NCI-H2029 treated with DMSO at 0.1 percent for 48 hours (cell line): ENCODE measurements around the gene TDRD9.

Experiments used
- DNase-seq: peaks from one replicate; lab custom pipeline; 2025; lab: John Stamatoyannopoulos, UW

Gene TDRD9

DNA sequence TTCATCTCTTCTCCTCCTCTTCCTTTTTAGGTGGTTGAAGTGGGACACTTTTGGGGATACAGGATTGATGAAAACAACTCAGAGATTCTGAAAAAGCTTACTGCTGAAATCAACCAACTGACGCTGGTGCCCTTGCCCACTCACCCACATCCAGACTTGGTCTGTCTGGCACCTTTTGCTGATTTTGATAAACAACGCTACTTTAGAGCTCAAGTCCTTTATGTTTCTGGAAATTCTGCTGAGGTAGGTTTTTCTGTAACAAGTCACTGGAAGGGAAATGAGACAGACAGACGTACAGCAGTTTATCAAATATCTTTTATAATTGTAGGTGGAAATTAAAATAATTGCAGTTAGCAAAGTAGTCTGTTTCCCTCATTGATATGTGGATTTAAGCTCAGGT is 97.3 kb downstream of the TDRD9 start:
- DNase-seq: no peak

DNA sequence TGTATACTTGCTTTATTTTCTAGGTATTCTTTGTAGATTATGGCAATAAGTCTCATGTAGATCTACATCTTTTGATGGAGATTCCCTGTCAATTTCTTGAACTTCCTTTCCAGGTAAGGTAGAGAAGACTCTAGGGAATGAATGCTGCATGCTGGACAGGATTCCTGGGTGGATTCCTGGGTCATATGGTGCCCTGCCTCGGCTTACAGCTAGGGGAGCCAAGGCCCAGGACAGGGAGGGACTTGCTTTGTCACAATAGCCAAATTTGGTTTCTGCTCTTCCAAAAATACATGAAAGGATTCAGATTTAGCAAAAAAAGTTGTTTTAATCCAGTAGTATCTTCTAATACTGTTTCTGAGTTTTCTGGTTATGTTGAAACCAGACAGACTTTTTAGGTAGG is 97.8 kb downstream of the TDRD9 start:
- no peak for DNase-seq

DNA sequence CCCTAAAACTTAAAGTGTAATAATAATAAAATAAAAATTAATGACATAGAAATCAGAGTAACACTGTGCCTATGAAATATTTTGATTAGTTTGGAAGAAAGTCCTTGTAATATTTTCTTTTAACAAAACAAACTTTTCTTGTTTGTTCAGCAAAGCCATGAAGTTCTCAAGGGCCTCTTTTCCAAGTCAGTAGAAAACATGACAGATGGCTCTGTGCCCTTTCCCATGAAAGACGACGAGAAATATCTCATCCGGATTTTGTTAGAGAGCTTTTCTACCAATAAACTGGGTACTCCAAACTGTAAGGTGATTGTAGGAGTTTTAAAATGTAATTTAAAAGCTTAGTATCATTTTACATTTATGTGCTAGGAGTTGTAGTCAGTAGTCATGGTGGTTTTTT is 102.7 kb downstream of the TDRD9 start:
- DNase-seq: no peak

DNA sequence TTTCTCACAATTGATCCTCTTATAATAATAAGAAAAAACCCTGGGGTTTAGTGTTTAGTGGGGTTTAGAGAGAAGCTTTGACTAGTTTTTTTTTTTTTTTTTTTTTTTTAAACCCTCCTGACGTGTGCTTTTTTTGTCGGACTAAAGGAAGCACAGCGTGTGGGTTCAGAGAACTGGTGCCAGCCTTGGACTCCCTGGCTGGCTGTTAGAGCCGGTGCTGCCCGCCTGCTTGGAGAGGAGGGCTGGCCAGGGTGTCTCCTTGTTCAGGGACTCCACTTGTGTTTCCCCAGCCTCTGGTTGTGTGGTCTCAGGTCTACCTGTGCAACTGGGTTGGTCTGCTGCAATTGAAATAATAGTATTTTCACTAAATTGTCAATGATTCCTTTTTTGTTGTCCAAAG is 103.1 kb downstream of the TDRD9 start:
- no peak for DNase-seq

DNA sequence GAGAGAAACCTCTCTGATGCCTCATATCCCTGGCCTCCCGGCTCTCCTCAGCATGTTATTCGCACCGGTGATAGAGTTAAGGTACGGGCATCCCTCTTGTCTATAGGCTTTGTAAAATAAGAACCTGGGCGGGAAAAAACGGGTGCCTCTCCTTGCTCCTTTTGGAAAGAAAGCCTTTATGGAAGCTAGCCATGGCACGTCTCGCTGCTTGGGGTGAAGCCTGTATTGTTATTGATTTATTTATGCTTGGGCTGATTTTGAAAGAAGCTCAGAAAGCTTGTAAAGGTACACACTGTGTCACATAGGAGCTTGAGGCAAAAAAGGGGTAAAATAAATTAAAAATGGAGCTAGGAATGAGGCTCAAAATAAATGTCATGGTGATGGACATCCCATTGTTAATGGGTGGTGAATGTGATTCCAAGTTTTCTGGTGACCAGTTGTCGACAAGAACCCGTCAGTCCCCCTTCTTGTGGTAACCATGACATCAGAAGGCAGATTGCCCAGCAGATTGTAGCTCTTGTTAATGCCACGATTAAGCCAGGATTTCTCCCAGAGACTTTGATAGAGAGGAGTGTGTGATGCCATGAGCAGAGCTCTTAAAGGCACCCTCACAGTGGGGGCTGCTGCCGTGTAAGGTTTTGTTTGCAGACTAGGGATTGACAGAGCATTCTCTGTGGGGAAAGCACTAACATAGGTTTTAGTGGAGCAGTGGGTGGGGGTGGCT is 106.9 kb downstream of the TDRD9 start:
- DNase-seq: no peak

DNA sequence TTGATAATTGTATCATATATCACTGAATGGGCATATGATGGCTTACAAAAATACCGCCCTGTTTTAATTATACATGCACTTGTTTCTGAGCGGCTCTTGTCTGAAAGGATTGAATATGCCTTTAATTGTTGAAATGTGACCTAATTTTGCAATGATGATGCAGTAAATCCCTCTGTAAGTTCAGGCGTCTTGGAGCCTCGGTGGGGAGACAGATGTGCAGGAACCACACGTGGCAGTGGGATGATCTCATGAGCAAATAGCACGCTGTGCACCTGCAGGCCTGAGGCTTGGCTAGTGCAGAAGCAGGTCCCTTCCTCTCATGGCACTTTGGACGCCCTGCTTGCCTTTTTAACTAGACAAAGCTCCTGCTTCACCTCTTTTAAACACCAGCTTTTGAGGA is 108.0 kb downstream of the TDRD9 start:
- no peak for DNase-seq

DNA sequence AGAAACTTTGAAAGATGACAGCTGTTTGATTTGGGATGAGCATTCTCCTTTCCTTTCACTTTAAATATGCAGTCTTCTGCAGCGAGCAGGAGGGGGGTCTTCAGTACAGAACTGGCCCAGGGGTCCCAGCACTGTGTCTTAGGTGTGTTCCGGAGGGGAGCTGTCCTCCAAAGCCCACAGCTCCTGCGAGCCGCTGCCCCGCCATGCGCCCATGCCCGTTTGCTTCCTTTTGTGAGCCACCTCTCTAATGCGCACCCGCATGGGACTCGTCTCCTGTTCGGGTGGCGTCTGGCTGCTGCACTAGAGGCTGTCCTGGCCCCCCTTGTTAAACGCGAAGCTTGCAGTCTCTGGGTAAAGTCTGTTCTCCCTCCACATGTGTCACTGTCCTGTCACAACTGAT is 108.8 kb downstream of the TDRD9 start:
- no peak for DNase-seq

DNA sequence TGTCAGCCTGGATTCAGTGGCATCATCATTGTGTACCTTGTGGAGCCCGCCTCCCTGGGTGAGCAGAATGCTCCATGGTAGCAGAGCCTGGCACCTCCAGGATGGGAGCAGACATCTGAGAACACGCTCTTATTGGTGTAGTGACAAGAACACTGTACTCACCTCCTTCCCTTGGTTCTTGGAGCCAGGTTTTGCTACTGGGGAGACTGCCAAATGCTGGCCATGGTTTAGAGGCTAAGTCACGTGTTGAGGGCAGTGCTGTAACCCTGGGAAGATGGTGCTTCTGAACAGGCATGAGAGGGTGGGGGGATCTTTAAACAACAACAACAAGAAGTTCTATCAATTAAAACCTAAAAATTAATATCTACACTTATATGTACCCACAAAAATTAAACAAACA is 109.6 kb downstream of the TDRD9 start:
- no peak for DNase-seq

DNA sequence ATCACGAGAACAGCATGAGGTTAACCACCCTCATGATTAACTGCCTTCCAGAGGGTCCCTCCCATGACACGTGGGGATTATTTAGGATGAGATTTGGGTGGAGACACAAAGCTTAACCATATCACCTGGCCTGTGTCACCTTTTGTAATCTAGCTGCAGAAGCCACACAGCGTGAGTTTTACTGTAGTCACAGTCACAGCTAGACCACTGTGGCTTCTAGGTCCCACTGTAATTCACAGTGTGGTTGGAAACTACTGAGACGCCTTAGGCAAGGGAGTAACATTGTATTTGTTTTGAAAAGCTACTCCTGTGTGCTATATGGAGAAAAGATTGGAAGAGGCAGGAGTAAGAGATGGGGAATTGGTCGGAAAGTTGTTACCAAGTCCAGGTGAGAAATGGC is 111.0 kb downstream of the TDRD9 start:
- no peak for DNase-seq

DNA sequence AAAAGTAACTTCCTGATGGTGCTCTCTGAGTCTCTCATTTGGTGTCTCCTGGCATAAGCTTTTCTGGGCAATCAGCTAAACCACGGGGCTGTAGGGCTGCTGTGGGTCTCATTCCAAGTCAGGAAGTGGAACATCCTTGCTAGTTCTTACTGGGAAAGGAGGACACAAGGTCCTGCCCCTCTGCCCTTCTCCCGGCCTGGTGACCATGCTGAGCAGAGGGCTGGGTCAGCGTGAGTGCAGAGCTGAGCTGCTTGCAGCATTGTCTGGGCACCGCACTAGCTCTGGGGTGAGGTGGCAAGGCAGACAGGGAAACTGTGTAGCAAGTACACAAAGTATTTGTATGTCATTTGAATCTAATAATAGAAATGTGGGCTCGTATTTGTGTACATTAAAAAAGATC is 112.3 kb downstream of the TDRD9 start:
- no peak for DNase-seq

DNA sequence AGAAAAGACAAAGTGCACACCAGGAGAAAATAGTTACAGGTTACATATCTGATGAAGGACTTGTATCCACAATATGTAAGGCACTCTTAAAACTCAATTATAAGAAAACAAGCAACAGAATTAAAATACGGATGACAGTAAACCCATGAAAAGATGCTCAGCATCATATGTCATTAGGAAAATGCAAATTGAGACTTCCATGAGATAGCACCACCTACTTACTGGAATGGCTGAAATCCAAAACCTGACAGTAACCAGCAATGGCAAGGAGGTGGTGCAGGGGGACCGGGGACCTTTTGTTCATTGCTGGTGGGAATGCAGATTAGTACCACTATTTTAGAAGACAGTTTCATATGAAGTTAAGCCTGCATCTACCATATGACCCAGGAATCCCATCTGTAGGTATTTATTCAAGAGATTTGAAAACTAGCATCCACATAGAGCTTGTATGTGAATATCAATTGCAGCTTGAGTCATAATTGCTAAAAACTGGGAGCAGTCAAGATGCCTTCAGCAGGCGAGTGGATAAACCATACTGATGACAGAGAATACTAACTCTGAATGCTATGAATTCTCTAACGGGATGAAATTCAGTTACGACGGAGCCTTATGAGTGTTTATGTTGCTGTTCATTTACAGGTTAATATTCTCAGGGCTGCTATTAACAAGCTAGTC is 113.3 kb downstream of the TDRD9 start:
- DNase-seq: no peak

DNA sequence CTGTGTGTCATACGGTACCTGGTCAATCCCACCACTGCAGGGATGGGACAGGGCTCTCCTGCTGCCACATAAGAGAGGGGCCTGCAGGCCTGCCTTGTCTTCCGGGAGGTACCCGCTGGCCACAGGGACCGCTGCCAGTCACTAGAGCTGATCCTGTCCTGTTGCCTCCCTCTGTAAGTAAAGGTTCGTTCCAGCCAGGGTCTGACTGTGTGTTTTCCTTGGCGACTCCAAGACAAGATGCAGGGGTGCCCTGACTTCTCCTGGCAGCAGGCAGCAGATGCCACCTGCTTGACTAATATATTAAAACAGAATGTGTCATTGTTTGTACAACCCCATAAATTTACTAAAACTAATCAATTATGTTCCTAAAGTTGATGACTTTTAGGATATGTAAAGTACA is 115.8 kb downstream of the TDRD9 start:
- DNase-seq: no peak

DNA sequence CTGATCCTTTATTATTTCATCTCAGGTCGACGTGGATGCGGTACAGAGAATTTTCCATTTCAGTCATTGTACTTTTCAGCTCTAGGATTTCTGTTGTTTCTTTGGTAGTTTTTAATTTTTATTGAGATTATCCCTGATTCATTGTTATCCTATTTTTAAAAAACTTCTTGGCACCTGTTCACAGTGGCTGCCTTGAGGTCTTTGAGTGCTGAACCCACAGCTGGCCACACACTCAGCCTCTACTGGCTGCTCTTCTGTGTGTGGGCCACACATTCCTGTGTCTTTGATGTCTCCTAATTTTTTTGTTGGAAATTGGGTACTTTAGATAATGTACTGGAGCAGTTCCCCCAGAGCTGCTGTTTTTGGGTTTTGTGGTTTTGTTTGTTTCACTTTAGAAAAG is 119.5 kb downstream of the TDRD9 start:
- no peak for DNase-seq

DNA sequence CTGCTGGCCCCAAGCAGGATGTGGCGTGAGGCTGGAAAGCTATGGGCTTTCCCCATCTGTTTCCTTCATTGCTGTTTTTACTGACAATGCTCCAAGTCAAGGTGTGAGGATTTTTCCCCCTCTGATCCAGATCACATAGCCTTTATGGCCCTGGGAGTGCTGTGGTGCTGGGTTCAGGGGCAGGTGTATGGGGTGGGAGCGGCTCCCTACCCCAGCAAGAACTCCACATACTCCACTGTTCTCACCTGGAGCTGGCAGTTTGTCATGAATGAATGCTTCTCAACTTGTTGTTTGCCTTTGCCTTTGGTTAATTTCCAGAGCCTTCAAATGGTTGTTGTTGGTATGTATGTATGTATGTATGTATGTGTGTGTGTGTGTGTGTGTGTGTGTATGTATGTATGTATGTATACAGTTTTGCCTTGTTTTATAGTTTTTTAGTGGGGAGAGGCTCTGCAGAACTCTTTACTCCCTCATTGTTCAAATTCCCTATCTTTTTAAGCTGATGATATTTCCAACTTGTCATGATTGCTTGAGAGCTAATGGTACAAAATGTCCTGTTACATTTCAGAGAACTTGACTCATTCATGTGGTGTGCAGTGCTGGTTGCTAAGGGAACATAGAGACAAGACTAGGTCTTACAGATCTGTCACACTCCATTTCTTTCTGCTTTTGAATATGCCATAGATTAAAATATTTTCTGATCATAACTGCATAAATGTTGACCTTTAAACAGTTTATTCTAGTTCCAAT is 120.7 kb downstream of the TDRD9 start:
- no peak for DNase-seq

DNA sequence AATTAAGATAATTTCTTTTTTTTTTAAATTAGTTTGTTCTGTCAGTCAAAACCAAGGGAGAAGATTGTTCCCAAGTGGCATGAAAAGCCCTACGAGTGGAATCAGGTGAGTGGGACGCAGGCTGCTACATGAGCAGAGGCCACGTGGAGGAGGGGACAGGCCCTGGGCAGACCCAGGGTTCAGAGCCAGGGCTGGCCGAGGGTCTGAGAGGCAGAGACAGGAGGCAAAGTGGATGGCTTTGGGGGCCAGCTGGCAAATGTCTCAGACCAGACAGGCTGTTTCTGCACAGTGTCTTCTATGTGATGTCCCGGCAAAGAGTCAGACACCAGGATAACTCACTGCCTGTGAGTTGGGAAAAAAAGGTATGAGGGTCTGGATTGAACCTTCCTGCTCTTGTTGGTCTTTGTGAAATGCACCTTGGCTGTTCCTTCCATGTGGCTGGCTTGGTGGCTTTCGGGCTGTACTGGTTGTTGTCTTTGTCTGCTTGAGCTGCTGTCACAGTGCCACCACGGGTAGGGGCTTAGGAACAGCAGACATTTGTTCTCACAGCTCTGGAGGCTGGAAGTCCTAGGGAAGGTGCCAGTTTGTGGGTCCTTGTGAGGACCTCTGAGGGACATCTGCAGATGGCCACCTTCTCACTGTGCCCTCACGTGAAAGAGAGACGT is 121.5 kb downstream of the TDRD9 start:
- DNase-seq: no peak

DNA sequence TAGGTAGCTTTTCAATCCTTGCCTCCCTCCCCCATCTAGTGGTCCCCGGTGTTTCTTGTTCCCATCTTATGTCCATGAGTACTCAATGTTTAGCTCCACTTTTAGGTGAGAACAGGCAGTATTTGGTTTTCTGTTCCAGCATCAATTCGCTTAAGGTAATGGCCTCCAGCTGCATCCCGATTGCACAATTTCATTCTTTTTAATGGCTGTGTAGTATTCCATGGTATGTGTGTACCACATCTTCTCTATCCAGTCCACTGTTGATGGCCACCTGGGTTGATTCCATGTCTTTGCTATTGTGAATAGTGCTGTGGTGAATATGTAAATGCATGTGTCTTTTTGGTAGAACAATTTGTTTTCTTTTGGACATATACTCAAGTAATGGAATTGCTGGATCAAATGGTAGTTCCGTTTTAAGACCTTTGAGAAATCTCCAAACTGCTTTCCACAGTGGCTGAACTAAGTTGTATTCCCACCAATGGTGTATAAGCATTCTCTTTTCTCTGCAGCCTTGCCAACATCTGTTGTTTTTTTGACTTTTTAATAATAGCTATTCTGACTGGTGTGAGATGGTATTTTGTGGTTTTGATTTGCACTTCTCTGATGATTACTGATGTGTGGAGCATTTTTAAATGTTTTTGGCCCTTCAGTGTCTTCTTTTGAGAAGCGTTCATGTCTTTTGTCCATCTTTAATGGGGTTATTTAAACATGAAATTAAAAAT is 123.0 kb downstream of the TDRD9 start:
- no peak for DNase-seq

DNA sequence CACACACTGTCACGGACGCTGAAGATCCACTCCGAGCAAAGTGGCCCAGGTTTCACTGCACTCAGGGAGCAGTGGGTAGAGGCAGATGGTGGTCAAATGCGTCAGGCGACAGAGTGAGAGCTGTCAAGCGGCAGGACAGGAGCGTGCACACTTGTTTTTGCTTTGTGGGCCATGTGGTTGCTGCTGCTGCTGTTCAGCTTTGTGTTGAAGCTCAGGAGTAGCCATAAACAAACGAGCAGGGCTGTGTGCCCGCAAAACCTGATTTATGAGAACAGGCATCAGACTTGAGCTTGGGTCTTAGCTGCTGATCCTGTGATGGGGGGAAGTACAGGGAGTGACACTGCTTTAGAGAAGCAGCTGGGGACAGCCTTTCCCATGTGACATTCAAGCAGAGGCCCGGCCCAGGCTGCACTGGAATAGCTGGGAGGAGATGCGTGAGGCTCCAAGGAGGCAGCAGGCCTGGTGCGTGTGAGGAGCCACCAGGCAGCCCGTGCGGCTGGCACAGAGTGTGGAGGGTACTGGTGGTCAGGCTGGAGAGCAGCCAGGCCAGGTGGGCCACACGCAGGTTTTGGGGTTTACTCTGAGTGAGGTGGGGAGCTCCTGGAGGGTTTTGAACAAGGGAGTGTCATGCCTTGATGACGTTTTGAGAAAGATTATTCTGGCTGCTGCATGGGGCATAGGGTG is 126.1 kb downstream of the TDRD9 start:
- no peak for DNase-seq

DNA sequence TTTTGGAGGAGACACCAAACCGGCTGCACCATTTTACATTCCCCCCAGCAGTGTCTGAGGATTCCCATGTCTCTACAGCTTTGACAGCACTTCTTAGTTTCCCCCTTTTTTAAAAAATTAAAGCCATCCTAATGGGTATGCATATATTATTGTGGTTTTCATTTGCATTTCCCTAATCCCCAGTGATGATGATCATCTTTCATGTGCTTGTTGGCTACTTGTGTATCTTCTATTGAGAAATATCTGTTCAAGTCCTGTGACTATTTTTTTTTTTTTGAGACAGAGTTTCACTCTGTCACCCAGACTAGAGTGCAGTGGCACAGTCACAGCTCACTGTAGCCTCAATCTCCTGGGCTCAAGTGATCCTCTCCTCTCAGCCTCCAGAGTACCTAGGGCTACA is 134.0 kb downstream of the TDRD9 start:
- DNase-seq: no peak

DNA sequence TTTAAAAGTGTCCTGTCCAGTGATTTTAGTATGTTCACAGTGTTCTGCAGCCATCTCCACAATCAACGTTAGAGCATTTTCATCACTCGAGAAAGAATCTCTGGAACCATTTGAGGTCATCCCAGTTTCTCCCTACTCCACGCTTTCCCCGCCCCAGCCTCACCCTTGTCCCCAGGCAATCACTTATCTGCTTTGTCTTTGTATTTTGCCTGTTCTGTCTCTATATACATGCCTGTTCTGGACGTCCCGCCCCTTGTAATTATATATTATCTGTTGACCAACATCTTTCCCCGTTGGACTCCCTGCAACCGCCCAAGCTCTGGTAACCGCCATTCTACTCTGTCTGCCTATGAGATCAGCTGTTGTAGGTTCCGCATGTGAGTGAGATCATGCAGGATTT is 135.7 kb downstream of the TDRD9 start:
- no peak for DNase-seq

DNA sequence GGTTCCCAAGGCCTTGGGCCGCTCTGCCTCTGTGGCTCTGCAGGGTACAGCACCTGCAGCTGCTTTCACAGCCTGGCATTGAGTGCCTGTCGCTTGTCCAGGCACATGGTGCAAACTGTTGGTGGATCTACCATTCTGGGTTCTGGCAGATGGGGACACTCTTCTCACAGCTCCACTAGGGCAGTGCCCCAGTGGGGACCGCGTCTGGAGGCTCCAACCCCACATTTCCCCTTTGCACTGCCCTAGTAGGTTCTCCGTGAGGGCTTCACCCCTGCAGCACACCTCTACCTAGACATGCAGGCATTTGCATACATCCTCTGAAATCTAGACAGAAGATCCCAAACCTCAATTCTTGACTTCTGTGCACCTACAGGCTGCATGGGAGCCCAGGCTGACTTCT is 138.0 kb downstream of the TDRD9 start:
- no peak for DNase-seq

DNA sequence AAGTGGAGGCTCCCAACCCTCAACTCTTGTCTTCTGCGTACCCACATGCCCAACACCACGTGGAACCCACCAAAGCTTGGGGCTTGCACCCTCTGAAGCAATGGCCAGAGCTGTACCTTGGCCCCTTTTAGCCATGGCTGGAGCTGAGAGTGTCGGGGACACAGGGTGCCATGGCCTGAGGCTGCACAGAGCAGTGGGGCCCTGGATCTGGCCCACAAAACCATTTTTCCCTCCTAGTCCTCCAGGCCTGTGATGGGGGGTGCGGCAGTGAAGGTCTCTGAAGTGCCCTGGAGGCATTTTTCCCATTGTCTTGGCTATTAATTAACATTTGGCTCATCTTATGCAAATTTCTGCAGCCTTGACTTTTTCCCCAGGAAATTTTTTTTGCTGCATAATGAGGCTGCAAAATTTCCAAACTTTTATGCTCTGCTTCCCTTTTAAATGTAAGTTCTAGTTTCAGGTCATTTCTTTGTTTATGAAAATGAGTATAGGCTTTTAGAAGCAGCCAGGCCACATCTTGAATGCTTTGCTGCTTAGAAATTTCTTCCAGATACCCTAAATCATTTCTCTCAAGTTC is 138.6 kb downstream of the TDRD9 start:
- no peak for DNase-seq
